GM19372 (cell line): Measurements from ENCODE around the gene SEMA3C.

Source experiments
- ATAC-seq: cut with Tn5 transposase; IDR thresholded peaks from one replicate; pipeline ENCODE4 v1.9.1; 2021; ENCODE audit warnings: mild to moderate bottlenecking, low read depth, moderate library complexity; ENCODE audit not compliant: unreplicated experiment

SEMA3C gene

DNA sequence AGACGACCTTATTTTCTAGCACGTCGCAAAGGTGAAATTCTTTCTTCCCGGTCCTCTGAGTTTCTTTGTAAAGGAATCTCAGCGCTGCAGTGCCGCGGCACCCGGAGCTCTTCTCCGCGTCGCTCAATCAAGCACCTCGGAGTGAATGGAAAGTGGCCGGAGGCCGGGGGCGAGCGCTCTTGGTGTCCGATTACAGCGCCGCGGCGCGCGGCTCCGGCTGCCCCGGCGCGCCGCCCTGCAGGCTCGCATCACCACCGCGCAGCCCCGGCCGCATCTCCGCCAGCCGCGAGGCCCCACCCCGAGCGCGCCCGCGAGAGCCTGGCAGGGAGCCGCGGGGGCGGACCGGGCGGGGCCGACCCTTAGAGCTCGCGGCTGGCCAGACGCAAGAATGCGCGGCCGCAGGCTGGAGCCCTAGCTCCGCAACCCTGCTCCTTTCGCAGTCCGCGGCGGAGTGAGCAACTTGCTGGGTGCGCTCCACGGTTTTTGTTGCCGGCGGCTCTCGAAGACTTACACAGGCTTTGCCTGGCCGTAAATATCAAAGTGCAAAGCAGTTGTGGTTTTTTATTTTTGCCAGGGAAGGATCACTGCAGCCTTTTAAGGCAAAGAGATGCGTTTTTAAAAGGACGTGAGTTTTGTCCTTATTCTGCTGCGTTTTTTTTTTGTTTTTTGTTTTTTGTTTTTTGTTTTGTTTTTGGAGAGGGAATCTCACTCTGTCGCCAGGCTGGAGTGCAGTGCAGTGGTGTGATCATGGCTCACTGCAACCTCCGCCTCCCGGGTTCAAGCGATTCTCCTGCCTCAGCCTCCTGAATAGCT lies at the start of gene SEMA3C:
Gene SEMA3C (minus strand): TSS at position 143 of the 813 bp plus-strand sequence. CDS start 2,270 bp downstream, outside the sequence.
- peak; percentile 92 for ATAC-seq

- no peak for ATAC-seq
Measured at GRCh38 chr7:80968606-80969005, 49.8 kb upstream of the SEMA3C start.

GRCh38 chr7:80967917-80968297 lies 49.1 kb upstream of the SEMA3C start:
- ATAC-seq: no peak

DNA sequence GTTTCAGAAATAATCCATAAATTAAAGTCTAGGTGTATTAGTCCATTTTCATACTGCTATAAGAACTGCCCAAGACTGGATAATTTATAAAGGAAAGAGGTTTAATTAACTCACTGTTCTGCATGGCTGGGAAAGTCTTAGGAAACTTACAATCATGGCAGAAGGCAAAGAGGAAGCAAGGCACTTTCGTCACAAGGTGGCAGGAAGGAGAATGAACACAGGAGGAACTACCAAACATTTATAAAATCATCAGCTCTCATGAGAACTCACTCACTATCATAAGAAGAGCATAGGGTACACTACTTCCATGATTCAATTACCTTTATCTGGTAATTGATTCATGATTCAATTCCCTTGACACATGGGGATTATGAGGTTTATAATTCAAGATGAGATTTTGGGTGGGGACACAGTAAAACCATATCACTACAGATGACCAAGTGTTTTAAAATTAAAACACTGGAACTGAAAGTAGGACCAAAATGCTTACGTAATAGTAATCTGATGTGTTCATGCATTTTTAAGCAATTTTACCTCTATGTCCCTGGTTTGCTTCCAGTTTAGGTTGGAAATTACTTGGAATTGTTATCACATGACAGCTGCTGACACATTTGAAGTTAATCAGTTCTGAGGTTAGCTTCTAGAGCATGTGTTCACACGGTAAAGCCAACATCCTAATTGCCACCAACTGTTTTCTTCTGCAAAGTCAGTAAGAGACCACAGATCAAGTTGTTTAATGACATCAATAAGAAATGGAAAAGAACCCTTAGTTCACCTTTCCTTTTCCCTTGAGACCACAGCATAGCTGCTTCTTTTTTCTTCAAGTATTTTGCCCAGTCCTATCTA lies 48.4 kb upstream of the SEMA3C start:
- no peak for ATAC-seq

DNA sequence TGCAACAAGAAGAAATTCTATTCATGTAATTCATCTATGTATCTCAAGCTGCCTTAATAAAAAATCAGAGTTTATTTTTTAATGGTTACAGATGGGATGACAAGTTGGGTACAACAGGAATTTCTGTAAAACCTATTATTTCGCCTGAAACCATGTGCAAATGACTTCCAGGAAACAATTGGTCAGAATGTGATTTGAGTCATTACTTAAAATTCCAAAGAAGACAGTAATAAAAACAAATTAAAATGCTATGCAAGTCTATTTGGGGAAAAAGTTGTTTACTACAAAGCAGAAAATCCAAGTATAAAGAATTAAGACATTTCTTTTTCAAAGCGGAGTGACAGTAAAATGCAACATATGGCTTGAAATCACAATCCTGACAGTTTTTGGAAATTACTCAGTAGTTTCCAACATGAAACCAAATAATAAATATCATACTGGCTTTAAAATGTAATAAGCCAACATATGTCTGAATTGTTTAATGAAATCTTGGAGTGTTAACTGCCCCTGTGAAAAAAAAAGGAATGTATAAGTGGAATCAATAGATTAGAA lies 41.5 kb upstream of the SEMA3C start:
- no peak for ATAC-seq

DNA sequence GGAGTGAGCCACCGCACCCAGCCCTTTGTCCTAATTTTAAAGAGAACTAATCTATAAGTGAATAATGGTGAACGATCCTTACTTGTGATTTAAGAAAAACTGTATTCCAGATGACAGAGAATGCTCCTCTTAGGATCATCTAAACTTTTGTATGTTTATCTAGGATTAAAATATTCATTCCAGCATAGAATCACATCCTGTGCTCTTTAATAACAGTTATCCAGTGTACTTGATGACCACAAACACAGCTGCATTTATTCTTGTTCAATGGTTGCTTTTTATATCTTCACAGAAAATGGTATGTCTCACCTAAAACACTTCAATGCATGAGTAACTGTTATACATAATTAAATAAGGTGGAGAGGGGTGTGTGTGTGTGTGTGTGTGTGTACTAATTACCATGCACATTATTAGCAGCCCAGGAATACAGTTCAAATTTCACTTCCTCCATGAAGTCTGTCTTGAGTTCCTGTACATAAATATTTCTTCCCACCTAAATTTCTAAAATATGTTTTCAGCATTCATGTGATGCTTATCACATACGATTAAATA lies 38.5 kb upstream of the SEMA3C start:
- no peak for ATAC-seq

DNA sequence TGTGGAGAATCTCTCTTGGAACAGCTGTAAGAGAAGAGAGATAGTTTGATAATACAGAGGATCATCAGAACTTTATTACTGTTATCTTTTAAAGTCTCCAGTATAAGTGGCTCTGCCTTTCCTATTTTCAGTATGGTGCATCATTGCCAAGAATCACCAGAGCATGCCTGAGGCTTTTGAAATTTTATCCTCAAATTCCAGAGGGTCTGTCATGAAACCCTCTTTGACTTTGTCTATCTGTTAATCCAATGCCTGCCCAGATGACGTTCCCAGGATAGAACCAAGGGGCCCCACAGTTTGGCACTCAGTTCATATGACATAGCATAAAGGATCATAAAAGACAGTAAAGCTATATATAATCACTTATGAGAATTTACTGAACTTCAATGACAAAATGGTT lies 35.3 kb upstream of the SEMA3C start:
- no peak for ATAC-seq

- ATAC-seq: no peak
Measured at GRCh38 chr7:80950550-80950967, 31.7 kb upstream of the SEMA3C start.

DNA sequence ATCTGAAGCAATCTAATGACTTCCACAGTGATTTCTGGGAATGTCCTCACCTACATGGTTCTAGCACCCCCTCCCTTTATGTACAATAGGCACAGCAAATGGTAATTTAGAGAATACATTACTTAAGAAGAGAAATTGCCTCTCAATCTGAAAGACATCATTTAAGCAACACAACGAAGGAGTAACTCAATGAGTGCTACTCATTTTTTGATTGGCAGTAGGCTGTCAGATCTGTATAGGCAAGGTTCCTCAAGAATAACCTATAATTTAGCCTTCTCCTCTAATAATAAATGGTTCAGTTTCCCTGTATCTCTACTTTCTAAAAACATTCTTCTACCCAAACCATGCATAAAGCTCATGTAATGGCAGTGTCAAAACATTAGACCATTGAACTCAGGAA lies 30.6 kb upstream of the SEMA3C start:
- ATAC-seq: no peak

DNA sequence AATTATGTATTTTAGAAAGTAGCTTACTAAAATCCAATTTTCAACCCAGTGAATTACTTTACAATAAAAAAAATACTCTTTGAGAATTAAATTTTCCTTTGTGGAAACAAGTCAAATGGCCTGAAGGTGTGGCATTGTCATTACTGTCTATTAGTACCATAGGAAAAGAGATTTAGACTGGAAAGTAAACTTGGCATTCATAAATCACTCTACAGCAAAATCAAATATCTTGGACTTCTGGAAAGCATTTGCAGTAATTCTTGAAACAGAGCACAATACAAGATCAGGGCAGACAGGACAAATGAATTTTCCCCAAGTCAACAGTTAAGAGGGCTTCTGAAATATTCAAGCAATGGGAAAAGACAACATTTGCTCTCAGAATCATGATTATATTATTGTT lies 28.0 kb upstream of the SEMA3C start:
- no peak for ATAC-seq

DNA sequence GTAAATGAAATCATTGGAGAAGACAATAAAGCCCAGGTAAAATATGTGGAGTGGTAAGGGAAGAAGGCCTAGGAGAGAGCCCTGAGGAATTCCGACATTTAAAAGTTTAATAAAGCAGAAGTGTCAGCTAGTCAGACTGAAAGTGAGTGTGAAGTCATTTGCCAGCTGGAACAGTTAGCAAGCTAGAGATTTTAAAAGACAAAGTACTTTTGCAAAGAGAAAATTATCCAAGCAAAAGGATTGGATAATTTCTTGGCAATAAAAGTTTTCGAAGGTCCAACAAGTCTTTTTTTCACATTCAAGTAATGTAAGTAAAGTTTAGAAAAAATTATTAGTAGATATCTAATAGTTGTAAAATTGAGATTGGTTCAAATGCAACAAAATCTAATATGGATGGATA lies 27.1 kb upstream of the SEMA3C start:
- ATAC-seq: no peak

GRCh38 chr7:80943342-80943741 lies 24.5 kb upstream of the SEMA3C start:
- no peak for ATAC-seq

DNA sequence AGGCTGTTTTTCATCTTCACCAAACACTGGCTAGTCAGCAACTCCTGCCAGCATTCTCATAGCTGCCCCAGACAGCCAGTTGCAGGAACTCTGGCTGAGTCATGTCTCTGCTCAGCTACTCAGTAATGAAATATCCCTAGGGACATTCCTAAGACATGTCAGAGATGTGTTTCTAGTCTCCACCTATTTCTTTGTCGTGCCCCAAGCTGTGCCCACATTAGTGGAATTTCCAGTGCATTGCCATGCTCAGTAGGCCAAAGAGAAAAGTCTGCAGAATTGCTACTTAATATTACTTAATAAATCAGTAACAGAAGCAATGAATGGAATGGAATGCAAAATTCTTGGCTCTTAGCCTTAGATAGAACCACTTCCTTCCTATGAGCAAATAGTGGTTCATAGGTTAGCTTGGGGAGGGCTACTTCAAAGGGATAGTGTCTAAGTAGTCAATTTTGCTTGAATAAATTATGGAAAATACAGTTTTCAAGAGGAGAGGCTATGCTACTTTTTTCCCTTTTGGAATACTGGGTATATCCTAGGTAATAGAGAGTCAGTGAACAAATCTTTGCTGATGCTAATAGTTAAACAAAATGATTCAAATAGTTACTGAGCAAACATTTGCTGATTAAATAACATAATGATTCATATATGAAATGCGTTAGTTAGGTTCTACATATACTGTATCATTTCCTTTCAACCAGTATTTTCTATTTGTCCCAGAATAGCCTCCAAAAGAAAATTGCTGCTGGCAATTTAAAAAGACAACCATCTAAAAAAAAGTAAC lies 23.6 kb upstream of the SEMA3C start:
- ATAC-seq: no peak

DNA sequence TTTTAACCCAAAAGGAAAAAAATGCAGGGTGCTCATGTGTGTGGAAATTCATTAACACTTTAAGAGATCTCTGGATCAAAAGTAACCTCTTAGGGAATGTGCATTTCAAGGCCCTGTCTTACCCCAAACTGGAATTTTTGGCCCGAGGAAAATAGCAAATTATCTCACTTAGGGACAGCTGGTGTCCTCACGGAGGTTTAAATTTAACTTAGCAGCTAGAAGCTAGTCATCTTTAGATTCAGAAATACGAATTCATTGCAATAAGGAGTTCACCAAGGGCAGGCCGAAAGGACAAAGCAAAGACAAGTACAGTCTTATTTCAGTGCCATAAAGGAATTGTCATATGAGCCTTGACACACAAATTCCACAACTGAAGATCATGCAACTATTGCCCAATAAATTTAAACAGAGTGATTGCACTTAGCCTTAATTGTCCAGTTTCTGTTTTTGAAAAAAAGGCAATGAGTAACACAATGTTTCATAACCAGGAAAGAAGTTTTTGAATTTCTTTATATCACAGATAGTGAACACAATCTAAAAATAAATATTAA lies 22.4 kb upstream of the SEMA3C start:
- ATAC-seq: no peak

- no peak for ATAC-seq
Measured at GRCh38 chr7:80940539-80941207, 21.8 kb upstream of the SEMA3C start.

GRCh38 chr7:80937336-80937735 lies 18.5 kb upstream of the SEMA3C start:
- no peak for ATAC-seq

DNA sequence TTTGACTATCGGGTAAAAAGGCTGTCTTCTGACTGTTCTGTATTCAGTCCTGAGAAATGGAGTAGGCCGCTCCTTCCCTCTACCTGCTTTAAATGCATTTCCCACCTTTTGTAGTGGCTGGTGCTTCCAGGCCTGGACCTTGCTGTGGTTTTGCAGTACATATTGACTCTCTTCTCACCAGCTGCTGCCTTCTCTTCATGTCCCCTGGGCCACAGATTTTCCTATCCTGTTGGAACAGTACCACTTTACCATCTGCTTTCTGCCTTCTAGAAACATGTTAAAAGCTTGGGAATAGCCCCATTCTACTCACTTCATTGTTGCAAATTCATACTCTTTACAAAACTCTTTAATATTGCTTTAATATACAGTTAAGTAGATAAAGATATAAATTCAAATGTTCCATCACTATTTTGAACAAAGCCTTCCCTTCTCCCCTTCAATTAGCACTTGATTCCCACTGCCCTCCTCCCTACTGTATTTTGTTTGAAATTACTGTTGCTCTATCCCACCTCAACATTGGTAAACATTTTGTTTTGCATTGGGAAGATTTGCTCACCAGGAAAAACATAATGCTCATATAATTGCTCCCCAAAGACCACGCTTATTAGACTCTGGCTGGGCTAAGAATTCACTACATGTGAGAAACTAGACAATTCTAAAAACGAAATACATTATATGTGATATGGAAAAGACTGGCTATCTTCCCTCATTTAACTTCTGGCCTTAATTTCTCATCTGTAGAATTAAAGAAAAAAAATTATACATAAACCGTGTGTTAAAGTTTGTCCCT lies 17.3 kb upstream of the SEMA3C start:
- ATAC-seq: no peak

DNA sequence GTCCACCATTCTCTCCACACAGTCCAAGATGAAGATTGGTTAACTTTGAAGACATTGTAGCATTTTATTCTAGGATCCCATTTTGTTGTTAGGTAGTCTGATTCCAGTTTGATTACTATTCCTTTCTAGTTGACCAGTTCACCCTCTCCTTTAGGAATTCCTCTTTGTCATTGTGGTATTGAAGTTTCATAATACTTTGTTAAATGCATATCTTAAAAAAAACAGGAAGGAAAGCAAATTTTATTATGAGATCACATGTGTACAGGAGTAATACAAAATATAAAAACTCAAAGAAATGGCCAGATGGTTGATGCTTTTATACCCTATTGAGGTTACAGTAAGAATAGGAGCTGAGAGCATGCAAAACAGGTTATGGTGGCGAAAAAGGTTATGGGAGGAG lies 15.5 kb upstream of the SEMA3C start:
- ATAC-seq: no peak

DNA sequence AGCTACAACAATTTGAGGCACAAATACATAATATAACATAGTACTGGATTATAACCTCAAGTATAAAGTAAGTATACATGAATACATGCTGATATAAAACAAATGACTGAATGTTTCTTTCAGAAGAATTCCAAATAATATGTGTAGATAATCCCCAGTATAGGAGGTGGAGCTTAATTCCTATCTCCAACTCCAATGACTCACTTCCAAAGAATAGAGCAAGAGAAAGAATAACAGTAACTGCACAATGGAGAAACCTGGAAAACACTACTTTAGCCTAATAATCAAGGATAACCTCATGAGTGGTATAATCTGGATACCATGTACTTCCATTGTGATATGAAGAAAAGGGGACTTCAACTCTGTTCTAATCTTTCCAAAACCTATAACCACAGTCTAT lies 13.7 kb upstream of the SEMA3C start:
- no peak for ATAC-seq
